Spinal cord (tissue), 10 donors: ENCODE measurements around the gene QTRT2. TPM values are rescaled to one million over a fixed set of nuclear protein-coding genes. Genes with fewer than 3 reads are reported as not detected.

Source experiments
- DNase-seq, 6 donors: peaks; one replicate each; pipeline versions ENCODE4 v3.0.0 to v3.0.0-alpha.2; 2013 to 2015; ENCODE audit warnings: low spot score in 6 of 6, low read depth in 4 of 6
- H3K27ac ChIP-seq: one replicate; pipeline ENCODE4 v1.5.1; 2013; ENCODE audit warnings: low read depth, low read length, control low read depth
- H3K27me3 ChIP-seq: one replicate; pipeline ENCODE4 v1.6.1; 2013; ENCODE audit warnings: low read length; ENCODE audit not compliant: control insufficient read depth, insufficient read depth
- H3K36me3 ChIP-seq: one replicate; pipeline ENCODE4 v1.6.1; 2013; ENCODE audit warnings: low read length; ENCODE audit not compliant: control insufficient read depth, insufficient read depth
- H3K4me1 ChIP-seq: one replicate; pipeline ENCODE4 v1.6.1; 2013; ENCODE audit warnings: low read length; ENCODE audit not compliant: control insufficient read depth, insufficient read depth
- H3K4me3 ChIP-seq: one replicate; pipeline ENCODE4 v1.5.1; 2013; ENCODE audit warnings: low read depth, low read length, control low read depth
- H3K9me3 ChIP-seq: one replicate; pipeline ENCODE4 v1.6.1; 2013; ENCODE audit warnings: low read length; ENCODE audit not compliant: control insufficient read depth, insufficient read depth
- WGBS: methylation state at CpG from one replicate; pipeline ENCODE4 v1.1.5; 2013; ENCODE audit warnings: missing lambda C conversion rate; ENCODE audit not compliant: insufficient coverage; 5-methylcytosine and 5-hydroxymethylcytosine counted together
- long read RNA-seq, 4 donors: transcript quantifications; one replicate each; lab custom pipeline, GENCODE V29; 2026
- polyA plus RNA-seq, 2 donors: library from polyadenylated mRNA; unstranded; fragments of 120-200 nt; gene quantifications; one replicate each; pipeline ENCODE4 v1.2.1, GENCODE V29; 2013; ENCODE audit not compliant: insufficient read length in 2 of 2
- total RNA-seq, 2 donors: library from RNA; depleted of rRNA in 1 of 2; stranded (reverse); fragments of 120-200 nt in 1 of 2; fragments of >200 nt in 1 of 2; gene quantifications; one replicate each; pipeline versions ENCODE4 v1.2.3 to v1.2.4, GENCODE V29; 2013 to 2014
- donor health status: healthy.

The QTRT2 gene
- total RNA-seq, result 10 to 100 TPM; 21.2 to 23.9 TPM
- 10 to 100 TPM; 10.0 to 15.2 TPM for polyA plus RNA-seq
- long read RNA-seq, donor 1, full-length matches to known transcripts, result 3 of 3 reads
- long read RNA-seq, donor 1, partial matches to known transcripts, result 0 of 3 reads
- long read RNA-seq, donor 1, other reads (novel, unspliced or antisense), result 0 of 3 reads
- long read RNA-seq, donor 2, partial matches to known transcripts, result 0 of 2 reads
- long read RNA-seq, donor 2, other reads (novel, unspliced or antisense), result 0 of 2 reads
- long read RNA-seq, donor 3, result 0 reads
- long read RNA-seq, donor 4, partial matches to known transcripts, result 17 of 17 reads
- long read RNA-seq, donor 4, other reads (novel, unspliced or antisense), result 0 of 17 reads

GRCh38 chr3:114056130-114057010 is at the start of gene QTRT2, which contains the start of gene CCDC191:
Gene QTRT2, plus strand, starts transcription at chr3:114056737. Its CDS starts 8,521 bp downstream, at chr3:114065258.
Gene CCDC191, minus strand, starts transcription at chr3:114056526. Its CDS starts 60 bp downstream, at chr3:114056466.
- H3K4me3 ChIP-seq, result peak within 1 kb of the TSS; percentile 69
- no peaks in the 10 kb centered on the region for H3K36me3 ChIP-seq
- DNase-seq, result peak; percentile 99 to 100 (median 100)
- H3K9me3 ChIP-seq, result no peaks in the 10 kb centered on the region
- no peaks in the 10 kb centered on the region for H3K27me3 ChIP-seq
- peak within 1 kb of the TSS; percentile 82 for H3K27ac ChIP-seq
- peaks cover 6% of the 10 kb centered on the region for H3K4me1 ChIP-seq
- under 1% methylated on average over 49 of the region's 49 CpGs for WGBS

GRCh38 chr3:114011059-114011797 is 45.3 kb upstream of the QTRT2 start:
- H3K4me1 ChIP-seq, result no peaks in the 10 kb centered on the region
- no peaks in the 10 kb centered on the region for H3K36me3 ChIP-seq
- no peak overlapping the region for H3K4me3 ChIP-seq
- WGBS, result no CpG with 5 or more reads among the region's 2 CpGs
- DNase-seq, result no peak
- H3K9me3 ChIP-seq, result no peaks in the 10 kb centered on the region
- H3K27me3 ChIP-seq, result no peaks in the 10 kb centered on the region
- no peak overlapping the region for H3K27ac ChIP-seq

- 87% methylated on average over 7 of the region's 7 CpGs for WGBS
- Histone ChIP-seq H3K4me1 (no peaks in the 10 kb centered on the region), H3K36me3 (no peaks in the 10 kb centered on the region), H3K9me3 (no peaks in the 10 kb centered on the region), H3K27ac (no peak overlapping the region), H3K4me3 (no peak overlapping the region), H3K27me3 (no peaks in the 10 kb centered on the region)
- DNase-seq, result no peak
These were observed 42.3 kb upstream of the QTRT2 start for GRCh38 chr3:114014211-114014610.

GRCh38 chr3:114019486-114019885 is 37.1 kb upstream of the QTRT2 start:
- WGBS, result 96% methylated on average over 2 of the region's 2 CpGs
- H3K36me3 ChIP-seq, result no peaks in the 10 kb centered on the region
- H3K9me3 ChIP-seq, result no peaks in the 10 kb centered on the region
- no peak for DNase-seq
- no peak overlapping the region for H3K27ac ChIP-seq
- no peak overlapping the region for H3K4me3 ChIP-seq
- H3K4me1 ChIP-seq, result no peaks in the 10 kb centered on the region
- no peaks in the 10 kb centered on the region for H3K27me3 ChIP-seq

GRCh38 chr3:114020907-114021306 is 35.6 kb upstream of the QTRT2 start:
- H3K27ac ChIP-seq, result no peak overlapping the region
- DNase-seq, result no peak
- no peaks in the 10 kb centered on the region for H3K36me3 ChIP-seq

GRCh38 chr3:114022145-114022802 is 34.3 kb upstream of the QTRT2 start:
- DNase-seq, result peak in 1 of 6 donors; percentile 71
- H3K27ac ChIP-seq, result no peak overlapping the region
- 80% methylated on average over 1 of the region's 4 CpGs for WGBS
- no peak overlapping the region for H3K4me3 ChIP-seq
- no peaks in the 10 kb centered on the region for H3K4me1 ChIP-seq
- no peaks in the 10 kb centered on the region for H3K9me3 ChIP-seq
- no peaks in the 10 kb centered on the region for H3K27me3 ChIP-seq
- no peaks in the 10 kb centered on the region for H3K36me3 ChIP-seq

More at GRCh38 chr3:114020907-114021306, 35.6 kb upstream of the QTRT2 start:
- no CpG with 5 or more reads among the region's 2 CpGs for WGBS
- H3K4me3 ChIP-seq, result no peak overlapping the region
- no peaks in the 10 kb centered on the region for H3K27me3 ChIP-seq
- no peaks in the 10 kb centered on the region for H3K4me1 ChIP-seq
- no peaks in the 10 kb centered on the region for H3K9me3 ChIP-seq

- Histone ChIP-seq H3K36me3 (no peaks in the 10 kb centered on the region), H3K9me3 (no peaks in the 10 kb centered on the region), H3K4me3 (no peak overlapping the region), H3K4me1 (no peaks in the 10 kb centered on the region), H3K27me3 (no peaks in the 10 kb centered on the region), H3K27ac (no peak overlapping the region)
- 94% methylated on average over 2 of the region's 2 CpGs for WGBS
- no peak for DNase-seq
These were observed 31.1 kb upstream of the QTRT2 start for GRCh38 chr3:114025451-114025850.

GRCh38 chr3:114026331-114026730 is 30.2 kb upstream of the QTRT2 start:
- no peaks in the 10 kb centered on the region for H3K27me3 ChIP-seq
- DNase-seq, result no peak
- no CpG with 5 or more reads among the region's 2 CpGs for WGBS
- no peak overlapping the region for H3K27ac ChIP-seq
- H3K9me3 ChIP-seq, result no peaks in the 10 kb centered on the region
- H3K4me3 ChIP-seq, result no peak overlapping the region
- H3K36me3 ChIP-seq, result no peaks in the 10 kb centered on the region
- no peaks in the 10 kb centered on the region for H3K4me1 ChIP-seq

GRCh38 chr3:114033721-114034120 is 22.8 kb upstream of the QTRT2 start:
- DNase-seq, result no peak
- no CpG with 5 or more reads among the region's 1 CpG for WGBS
- no peaks in the 10 kb centered on the region for H3K9me3 ChIP-seq
- no peaks in the 10 kb centered on the region for H3K4me1 ChIP-seq
- no peak overlapping the region for H3K4me3 ChIP-seq
- no peaks in the 10 kb centered on the region for H3K27me3 ChIP-seq
- H3K27ac ChIP-seq, result no peak overlapping the region
- no peaks in the 10 kb centered on the region for H3K36me3 ChIP-seq
